Activated T-helper 2 cell treated with anti-CD3 and anti-CD28 coated beads, Interferon-gamma antibody, Interleukin-2, Interleukin-4, amounts not matched to agents 10 μg/mL and 5 μg/mL and 100 μg/mL, durations not matched to agents 14 hours and 24 hours and 36 hours (primary cell): ENCODE data around the gene DNAJB13. TPM values are rescaled to one million over a fixed set of nuclear protein-coding genes. Genes with fewer than 3 reads are reported as not detected.

Experiments used
- DNase-seq: peaks from one replicate; pipeline ENCODE4 v3.0.0; 2021; ENCODE audit warnings: low spot score
- H3K27ac Mint-ChIP-seq: one replicate; pipeline ENCODE4 v1.8.0; 2021; ENCODE audit warnings: mixed read lengths
- H3K27me3 Mint-ChIP-seq: one replicate; pipeline ENCODE4 v1.8.0; 2021; ENCODE audit warnings: low read depth, mixed read lengths
- H3K36me3 Mint-ChIP-seq: one replicate; pipeline ENCODE4 v1.8.0; 2021; ENCODE audit warnings: low read depth, mixed read lengths
- H3K4me1 Mint-ChIP-seq: one replicate; pipeline ENCODE4 v1.8.0; 2021; ENCODE audit warnings: low read depth, mixed read lengths
- H3K4me3 Mint-ChIP-seq: one replicate; pipeline ENCODE4 v1.8.0; 2021; ENCODE audit warnings: low read depth, mild to moderate bottlenecking, moderate library complexity, mixed read lengths
- H3K9me3 Mint-ChIP-seq: one replicate; pipeline ENCODE4 v1.8.0; 2021; ENCODE audit warnings: mixed read lengths
- intact Hi-C: fragments of 100-400 bp; cut with micrococcal nuclease; formaldehyde crosslinking; loops from one replicate; pipeline ENCODE4 v1.15.1; 2023
- total RNA-seq: library from RNA; stranded (reverse); gene quantifications from 2 replicates; pipeline ENCODE4 v1.2.3, GENCODE V29; 2022

The DNAJB13 gene
- total RNA-seq, 1 donor from 2014 or later: 0.52 TPM

GRCh38 chr11:74009675-74010305 is 59.0 kb downstream of the DNAJB13 start:
- peak overlapping the region; percentile 99 for H3K27ac Mint-ChIP-seq
- intact Hi-C loops: loop anchor here (2.0 to 10.0 kb wide), 2 partner anchors 15 to 395 kb away; no protein-coding TSS in a partner anchor
- H3K27me3 Mint-ChIP-seq: no peaks in the 10 kb centered on the region
- DNase-seq: no peak
- peaks cover 7% of the 10 kb centered on the region for H3K36me3 Mint-ChIP-seq
- peaks cover 72% of the 10 kb centered on the region for H3K4me1 Mint-ChIP-seq
- H3K9me3 Mint-ChIP-seq: no peaks in the 10 kb centered on the region
- H3K4me3 Mint-ChIP-seq: no peak overlapping the region

GRCh38 chr11:74010306-74011300 is 59.8 kb downstream of the DNAJB13 start:
- peaks cover 72% of the 10 kb centered on the region for H3K4me1 Mint-ChIP-seq
- H3K4me3 Mint-ChIP-seq: peak overlapping the region; percentile 37
- no peaks in the 10 kb centered on the region for H3K27me3 Mint-ChIP-seq
- H3K27ac Mint-ChIP-seq: peak overlapping the region; percentile 99
- no peak for DNase-seq
- intact Hi-C loops: loop anchor here (1.0 to 10.0 kb wide), 5 partner anchors 10 to 394 kb away; no protein-coding TSS in a partner anchor
- H3K36me3 Mint-ChIP-seq: peaks cover 8% of the 10 kb centered on the region
- no peaks in the 10 kb centered on the region for H3K9me3 Mint-ChIP-seq

GRCh38 chr11:74011360-74012073 is 60.7 kb downstream of the DNAJB13 start:
- peak; percentile 52 for DNase-seq
- H3K36me3 Mint-ChIP-seq: peaks cover 15% of the 10 kb centered on the region
- intact Hi-C loops: loop anchor here (1.0 to 10.0 kb wide), 5 partner anchors 9 to 393 kb away; no protein-coding TSS in a partner anchor
- H3K9me3 Mint-ChIP-seq: no peaks in the 10 kb centered on the region
- H3K27ac Mint-ChIP-seq: peak overlapping the region; percentile 99
- peak overlapping the region; percentile 7 for H3K4me3 Mint-ChIP-seq
- H3K27me3 Mint-ChIP-seq: no peaks in the 10 kb centered on the region
- H3K4me1 Mint-ChIP-seq: peaks cover 78% of the 10 kb centered on the region

- no peaks in the 10 kb centered on the region for H3K27me3 Mint-ChIP-seq
- H3K4me1 Mint-ChIP-seq: peaks cover 83% of the 10 kb centered on the region
- no peaks in the 10 kb centered on the region for H3K9me3 Mint-ChIP-seq
- intact Hi-C loops: loop anchor here (10.0 kb wide), 1 partner anchor 393 kb away; no protein-coding TSS in a partner anchor
- DNase-seq: no peak
- H3K4me3 Mint-ChIP-seq: no peak overlapping the region
- peak overlapping the region; percentile 99 for H3K27ac Mint-ChIP-seq
- peaks cover 22% of the 10 kb centered on the region for H3K36me3 Mint-ChIP-seq
These were observed 61.4 kb downstream of the DNAJB13 start for GRCh38 chr11:74012074-74012809.

- H3K9me3 Mint-ChIP-seq: no peaks in the 10 kb centered on the region
- H3K36me3 Mint-ChIP-seq: peaks cover 25% of the 10 kb centered on the region
- DNase-seq: no peak
- H3K4me1 Mint-ChIP-seq: peaks cover 86% of the 10 kb centered on the region
- intact Hi-C loops: loop anchor here (10.0 kb wide), 1 partner anchor 392 kb away; no protein-coding TSS in a partner anchor
- H3K27ac Mint-ChIP-seq: peak overlapping the region; percentile 99
- H3K4me3 Mint-ChIP-seq: no peak overlapping the region
- no peaks in the 10 kb centered on the region for H3K27me3 Mint-ChIP-seq
These were observed 62.3 kb downstream of the DNAJB13 start for GRCh38 chr11:74013141-74013540.

- H3K36me3 Mint-ChIP-seq: peaks cover 27% of the 10 kb centered on the region
- H3K4me3 Mint-ChIP-seq: no peak overlapping the region
- no peaks in the 10 kb centered on the region for H3K27me3 Mint-ChIP-seq
- H3K27ac Mint-ChIP-seq: peak overlapping the region; percentile 13
- no peak for DNase-seq
- no peaks in the 10 kb centered on the region for H3K9me3 Mint-ChIP-seq
- intact Hi-C loops: loop anchor here (10.0 kb wide), 1 partner anchor 390 kb away; no protein-coding TSS in a partner anchor
- H3K4me1 Mint-ChIP-seq: peaks cover 73% of the 10 kb centered on the region
These were observed 64.1 kb downstream of the DNAJB13 start for GRCh38 chr11:74014880-74015279.

GRCh38 chr11:74015919-74016684 is 65.3 kb downstream of the DNAJB13 start:
- no peaks in the 10 kb centered on the region for H3K27me3 Mint-ChIP-seq
- no peaks in the 10 kb centered on the region for H3K9me3 Mint-ChIP-seq
- peaks cover 27% of the 10 kb centered on the region for H3K36me3 Mint-ChIP-seq
- peak overlapping the region; percentile 91 for H3K27ac Mint-ChIP-seq
- peak overlapping the region; percentile 41 for H3K4me3 Mint-ChIP-seq
- H3K4me1 Mint-ChIP-seq: peaks cover 60% of the 10 kb centered on the region
- no peak for DNase-seq
- intact Hi-C loops: loop anchor here (10.0 kb wide), 1 partner anchor 389 kb away; no protein-coding TSS in a partner anchor

- Mint-ChIP-seq H3K27ac (no peak overlapping the region), H3K4me1 (peaks cover 47% of the 10 kb centered on the region), H3K36me3 (peaks cover 24% of the 10 kb centered on the region), H3K27me3 (no peaks in the 10 kb centered on the region), H3K4me3 (no peak overlapping the region), H3K9me3 (no peaks in the 10 kb centered on the region)
- intact Hi-C loops: loop anchor here (2.0 to 10.0 kb wide), 3 partner anchors 141 to 387 kb away; partner anchors contain the start of genes C2CD3, COA4, PAAF1 and PPME1
- DNase-seq: no peak
These were observed 66.8 kb downstream of the DNAJB13 start for GRCh38 chr11:74017631-74018030.

- peaks cover 29% of the 10 kb centered on the region for H3K36me3 Mint-ChIP-seq
- H3K4me1 Mint-ChIP-seq: peaks cover 44% of the 10 kb centered on the region
- no peak overlapping the region for H3K27ac Mint-ChIP-seq
- intact Hi-C loops: loop anchor here (2.0 to 10.0 kb wide), 3 partner anchors 142 to 386 kb away; partner anchors contain the start of genes C2CD3, COA4, PAAF1 and PPME1
- H3K27me3 Mint-ChIP-seq: no peaks in the 10 kb centered on the region
- H3K4me3 Mint-ChIP-seq: no peak overlapping the region
- H3K9me3 Mint-ChIP-seq: no peaks in the 10 kb centered on the region
- DNase-seq: no peak
These were observed 67.6 kb downstream of the DNAJB13 start for GRCh38 chr11:74018331-74019005.

GRCh38 chr11:74019104-74019738 is 68.4 kb downstream of the DNAJB13 start:
- intact Hi-C loops: loop anchor here (2.0 to 10.0 kb wide), 3 partner anchors 142 to 386 kb away; partner anchors contain the start of genes C2CD3, COA4, PAAF1 and PPME1
- peak overlapping the region; percentile 18 for H3K4me3 Mint-ChIP-seq

More at GRCh38 chr11:74019104-74019738, 68.4 kb downstream of the DNAJB13 start:
- Mint-ChIP-seq H3K27ac (no peak overlapping the region), H3K9me3 (no peaks in the 10 kb centered on the region), H3K27me3 (no peaks in the 10 kb centered on the region), H3K36me3 (peaks cover 36% of the 10 kb centered on the region), H3K4me1 (peaks cover 45% of the 10 kb centered on the region)
- DNase-seq: no peak
